Measurements from ENCODE around the gene AKT1.

DNA sequence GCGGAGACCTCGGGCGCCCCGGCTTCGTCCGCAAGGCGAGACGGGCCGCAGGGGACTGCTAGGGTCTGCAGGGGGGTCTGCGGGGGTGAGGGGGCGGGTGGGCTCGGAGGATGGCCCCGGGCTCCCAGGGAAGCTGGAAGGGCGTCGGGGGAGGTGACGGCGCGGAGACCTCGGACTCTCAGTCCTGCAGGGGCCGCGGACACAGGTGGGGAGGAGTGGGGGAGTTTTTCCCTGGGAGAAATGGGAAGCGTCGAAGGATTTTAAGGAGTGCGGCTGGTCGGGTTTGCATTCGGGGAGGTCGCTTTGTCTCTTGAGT, 31.3 kb upstream of the AKT1 start:
- TF ChIP-seq, protein P1, sequence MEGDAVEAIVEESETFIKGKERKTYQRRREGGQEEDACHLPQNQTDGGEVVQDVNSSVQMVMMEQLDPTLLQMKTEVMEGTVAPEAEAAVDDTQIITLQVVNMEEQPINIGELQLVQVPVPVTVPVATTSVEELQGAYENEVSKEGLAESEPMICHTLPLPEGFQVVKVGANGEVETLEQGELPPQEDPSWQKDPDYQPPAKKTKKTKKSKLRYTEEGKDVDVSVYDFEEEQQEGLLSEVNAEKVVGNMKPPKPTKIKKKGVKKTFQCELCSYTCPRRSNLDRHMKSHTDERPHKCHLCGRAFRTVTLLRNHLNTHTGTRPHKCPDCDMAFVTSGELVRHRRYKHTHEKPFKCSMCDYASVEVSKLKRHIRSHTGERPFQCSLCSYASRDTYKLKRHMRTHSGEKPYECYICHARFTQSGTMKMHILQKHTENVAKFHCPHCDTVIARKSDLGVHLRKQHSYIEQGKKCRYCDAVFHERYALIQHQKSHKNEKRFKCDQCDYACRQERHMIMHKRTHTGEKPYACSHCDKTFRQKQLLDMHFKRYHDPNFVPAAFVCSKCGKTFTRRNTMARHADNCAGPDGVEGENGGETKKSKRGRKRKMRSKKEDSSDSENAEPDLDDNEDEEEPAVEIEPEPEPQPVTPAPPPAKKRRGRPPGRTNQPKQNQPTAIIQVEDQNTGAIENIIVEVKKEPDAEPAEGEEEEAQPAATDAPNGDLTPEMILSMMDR (IDR thresholded peaks at IDR 0.05) = no peak
- TF ChIP-seq ZFX (IDR thresholded peaks at IDR 0.05; ENCODE audit: borderline replicate concordance) = no peak
